ENCODE data around the gene SMIM23.

- TF ChIP-seq SP1 (CRISPR knock-in tag; conservative IDR thresholded peaks at IDR 0.05) (no peak), NR1H2 (CRISPR knock-in tag; IDR thresholded peaks at IDR 0.05) (no peak), PREB (CRISPR knock-in tag; IDR thresholded peaks at IDR 0.05; ENCODE audit: borderline replicate concordance) (no peak), AFF4 (CRISPR knock-in tag; IDR thresholded peaks at IDR 0.05; ENCODE audit: borderline replicate concordance) (no peak), CTCF (IDR thresholded peaks at IDR 0.05) (no peak), SMAD4 (CRISPR knock-in tag; IDR thresholded peaks at IDR 0.05) (no peak), TCF7 (CRISPR knock-in tag; IDR thresholded peaks at IDR 0.05; ENCODE audit: low read depth) (no peak), GRHL2 (CRISPR knock-in tag; IDR thresholded peaks at IDR 0.05; ENCODE audit: insufficient replicate concordance, severe bottlenecking) (no peak), ATF3 (CRISPR knock-in tag; conservative IDR thresholded peaks at IDR 0.05) (no peak), CDX4 (CRISPR knock-in tag; IDR thresholded peaks at IDR 0.05; ENCODE audit: borderline replicate concordance) (no peak), ETV6 (CRISPR knock-in tag; IDR thresholded peaks at IDR 0.05) (no peak)
Observed at GRCh38 chr5:171832775-171833174, 47.2 kb downstream of the SMIM23 start.
